Gastroesophageal sphincter (tissue), 4 donors: ENCODE data around the gene PHF2. TPM values are rescaled to one million over a fixed set of nuclear protein-coding genes. Genes with fewer than 3 reads are reported as not detected.

Source experiments
- ATAC-seq: fragments of 150-250 bp; one replicate; pipeline ENCODE4 v1.9.1; 2016; ENCODE audit warnings: mild to moderate bottlenecking, moderate library complexity
- H3K27ac ChIP-seq, 4 donors: fragments of 200-600 bp; sonication (generic) in 3 of 4; 1 replicate in 3 of 4; 2 replicates in 1 of 4; pipeline ENCODE4 v1.5.1; 2016 to 2019
- H3K27me3 ChIP-seq: fragments of 200-600 bp; sonication (generic); one replicate; pipeline ENCODE4 v1.5.1; 2019
- H3K36me3 ChIP-seq, 2 donors: fragments of 200-600 bp; sonication (generic); one replicate each; pipeline ENCODE4 v1.5.1; 2019; ENCODE audit warnings: control low read depth in 1 of 2
- H3K4me1 ChIP-seq, 3 donors: fragments of 200-600 bp; sonication (generic); 1 replicate in 2 of 3; 2 replicates in 1 of 3; pipeline ENCODE4 v1.5.1; 2016 to 2019; ENCODE audit warnings: control low read depth in 2 of 3
- H3K4me3 ChIP-seq, 2 donors: fragments of 200-600 bp; sonication (generic); one replicate each; pipeline ENCODE4 v1.5.1; 2019; ENCODE audit warnings: mild to moderate bottlenecking in 1 of 2, moderate library complexity in 1 of 2
- H3K9me3 ChIP-seq, 3 donors: fragments of 200-600 bp; sonication (generic); one replicate each; pipeline ENCODE4 v1.5.1; 2017 to 2019; ENCODE audit warnings: control low read depth in 2 of 3
- CTCF ChIP-seq, 4 experiments: fragments of 200-600 bp in 2 of 4; fragments of 450-650 bp in 2 of 4; sonication (generic) in 1 of 4; IDR thresholded peaks; one replicate each; pipeline ENCODE4 v1.5.1; 2017 to 2019; ENCODE audit warnings: antibody characterized with exemption in 4 of 4, mild to moderate bottlenecking in 2 of 4, moderate library complexity in 2 of 4
- EP300 ChIP-seq: sonication (generic); formaldehyde crosslinking; IDR thresholded peaks from one replicate; pipeline ENCODE4 v1.6.1; 2017; ENCODE audit warnings: antibody characterized with exemption, mild to moderate bottlenecking
- POLR2A ChIP-seq, 2 donors: fragments of 450-650 bp; IDR thresholded peaks; one replicate each; pipeline ENCODE4 v1.6.1; 2017; ENCODE audit warnings: antibody characterized with exemption in 2 of 2, mild to moderate bottlenecking in 2 of 2, moderate library complexity in 1 of 2
- POLR2AphosphoS5 ChIP-seq: sonication (generic); formaldehyde crosslinking; IDR thresholded peaks from one replicate; pipeline ENCODE4 v1.6.1; 2017; ENCODE audit warnings: antibody characterized with exemption
- WGBS, 2 donors: methylation state at CpG; one replicate each; pipeline ENCODE4 v1.1.5; 2018; ENCODE audit warnings: low coverage in 1 of 2; 5-methylcytosine and 5-hydroxymethylcytosine counted together
- total RNA-seq, 4 donors: library from RNA; depleted of rRNA; stranded (reverse); fragments of >200 nt; gene quantifications; one replicate each; pipeline ENCODE4 v1.1.0, GENCODE V29; 2016

The PHF2 gene
- total RNA-seq, 4 donors from 2014 or later = 37.2 to 51.2 (median 39.2) TPM

- H3K27ac ChIP-seq = no peak overlapping the region
- no peak for TF ChIP-seq POLR2AphosphoS5
- TF ChIP-seq EP300 = no peak
- TF ChIP-seq CTCF (IDR thresholded peaks at IDR 0.05) = no peak
- no peak for TF ChIP-seq POLR2A (IDR thresholded peaks at IDR 0.05)
- no peaks in the 10 kb centered on the region for H3K27me3 ChIP-seq
- H3K4me1 ChIP-seq = peaks cover 0 to 24% (median 14%) of the 10 kb centered on the region in 3 donors
- no peak overlapping the region for H3K4me3 ChIP-seq
- H3K9me3 ChIP-seq = no peaks in the 10 kb centered on the region
- 87 to 89% methylated on average over 7 of the region's 8 CpGs for WGBS, 2 donors
- no peaks in the 10 kb centered on the region for H3K36me3 ChIP-seq
- ATAC-seq = no peak
These were observed 3.5 kb upstream of the PHF2 start for GRCh38 chr9:93572636-93573515.

- no peaks in the 10 kb centered on the region for H3K9me3 ChIP-seq
- H3K4me1 ChIP-seq = peaks cover 0 to 30% (median 18%) of the 10 kb centered on the region in 3 donors
- no peak for ATAC-seq
- TF ChIP-seq POLR2AphosphoS5 = no peak
- no peak for TF ChIP-seq POLR2A (IDR thresholded peaks at IDR 0.05)
- no peak for TF ChIP-seq EP300
- no peak for TF ChIP-seq CTCF (IDR thresholded peaks at IDR 0.05)
- H3K36me3 ChIP-seq = no peaks in the 10 kb centered on the region
- WGBS, 2 donors = 95% methylated on average over 3 of the region's 3 CpGs; no CpG with 5 or more reads in 1 of the 2 donors
- H3K27me3 ChIP-seq = no peaks in the 10 kb centered on the region
- H3K27ac ChIP-seq = no peak overlapping the region
- no peak overlapping the region for H3K4me3 ChIP-seq
These were observed 2.9 kb upstream of the PHF2 start for GRCh38 chr9:93573516-93573828.

GRCh38 chr9:93574091-93574899 is 2.1 kb upstream of the PHF2 start:
- no peak for ATAC-seq
- peak overlapping the region in 3 of 4 donors; percentile 16 to 96 (median 96) for H3K27ac ChIP-seq
- TF ChIP-seq POLR2AphosphoS5 (no peak), EP300 (no peak), CTCF (IDR thresholded peaks at IDR 0.05) (no peak), POLR2A (IDR thresholded peaks at IDR 0.05) (no peak)

GRCh38 chr9:93574900-93575795 is 1.2 kb upstream of the PHF2 start:
- H3K27ac ChIP-seq = peak overlapping the region; percentile 93 to 96 (median 94)
- H3K36me3 ChIP-seq = no peaks in the 10 kb centered on the region
- 6 to 38% methylated on average over 2 to 6 of the region's 30 CpGs for WGBS, 2 donors
- TF ChIP-seq POLR2A (IDR thresholded peaks at IDR 0.05) (no peak), EP300 (no peak), POLR2AphosphoS5 (no peak), CTCF (IDR thresholded peaks at IDR 0.05) (no peak)
- H3K27me3 ChIP-seq = no peaks in the 10 kb centered on the region
- peak overlapping the region; percentile 91 to 93 for H3K4me3 ChIP-seq
- ATAC-seq = no peak
- H3K9me3 ChIP-seq = no peaks in the 10 kb centered on the region
- H3K4me1 ChIP-seq = peaks cover 0 to 46% (median 34%) of the 10 kb centered on the region in 3 donors

More at GRCh38 chr9:93574091-93574899, 2.1 kb upstream of the PHF2 start:
- Histone ChIP-seq H3K36me3 (no peaks in the 10 kb centered on the region), H3K4me3 (no peak overlapping the region), H3K4me1 (peaks cover 0 to 38% (median 25%) of the 10 kb centered on the region in 3 donors), H3K9me3 (no peaks in the 10 kb centered on the region), H3K27me3 (no peaks in the 10 kb centered on the region)
- WGBS, 2 donors = 80 to 86% methylated on average over 1 to 8 of the region's 9 CpGs
